Gastroesophageal sphincter (tissue), 3 donors: Measurements from ENCODE around the gene NCBP2L.

Source experiments
- CTCF ChIP-seq, 4 experiments: fragments of 200-600 bp in 2 of 4; fragments of 450-650 bp in 2 of 4; sonication (generic) in 1 of 4; IDR thresholded peaks; one replicate each; pipeline ENCODE4 v1.5.1; 2017 to 2019; ENCODE audit warnings: antibody characterized with exemption in 4 of 4, mild to moderate bottlenecking in 2 of 4, moderate library complexity in 2 of 4
- EP300 ChIP-seq: sonication (generic); formaldehyde crosslinking; IDR thresholded peaks from one replicate; pipeline ENCODE4 v1.6.1; 2017; ENCODE audit warnings: antibody characterized with exemption, mild to moderate bottlenecking
- POLR2A ChIP-seq, 2 donors: fragments of 450-650 bp; IDR thresholded peaks; one replicate each; pipeline ENCODE4 v1.6.1; 2017; ENCODE audit warnings: antibody characterized with exemption in 2 of 2, mild to moderate bottlenecking in 2 of 2, moderate library complexity in 1 of 2
- POLR2AphosphoS5 ChIP-seq: sonication (generic); formaldehyde crosslinking; IDR thresholded peaks from one replicate; pipeline ENCODE4 v1.6.1; 2017; ENCODE audit warnings: antibody characterized with exemption

GRCh38 chrX:107747596-107748161, 29.9 kb upstream of the NCBP2L start:
- TF ChIP-seq CTCF (IDR thresholded peaks at IDR 0.05) (no peak), POLR2AphosphoS5 (peak; percentile 61), EP300 (no peak), POLR2A (IDR thresholded peaks at IDR 0.05) (no peak)
